HepG2 (cell line): ENCODE measurements around the gene ACADVL. TPM values are rescaled to one million over a fixed set of nuclear protein-coding genes. Genes with fewer than 3 reads are reported as not detected.

Experiments
- ARID2 ChIP-seq: sonication (generic); formaldehyde crosslinking; IDR thresholded peaks from 2 replicates; pipeline ENCODE4 v1.8.1; 2022; ENCODE audit warnings: mild to moderate bottlenecking, missing genetic modification reagents, borderline replicate concordance
- DNMT3B ChIP-seq: conservative IDR thresholded peaks from 2 replicates; pipeline ENCODE4 v1.6.1; 2016; ENCODE audit warnings: missing biosample characterization, control low read depth
- FOXO1 ChIP-seq: sonication (generic); formaldehyde crosslinking; IDR thresholded peaks from 2 replicates; pipeline ENCODE4 v1.4.0; 2020; ENCODE audit warnings: missing genetic modification reagents
- HCFC1 ChIP-seq: fragments of 150-350 bp; IDR thresholded peaks from 2 replicates; pipeline ENCODE4 v1.6.1; 2014; ENCODE audit warnings: low read depth, low read length
- HNF4G ChIP-seq, 2 experiments: sonication (generic) in 1 of 2; formaldehyde crosslinking in 1 of 2; IDR thresholded peaks; 2 replicates each; pipeline versions ENCODE4 v1.4.0 to v1.6.1; 2011 to 2020; ENCODE audit warnings: borderline replicate concordance in 2 of 2, low read depth in 2 of 2, mild to moderate bottlenecking in 2 of 2, low read length in 1 of 2, missing genetic modification reagents in 1 of 2, moderate library complexity in 1 of 2
- JARID2 ChIP-seq: sonication (generic); formaldehyde crosslinking; IDR thresholded peaks from 2 replicates; pipeline ENCODE4 v1.8.1; 2023; ENCODE audit warnings: missing genetic modification reagents, inconsistent platforms; ENCODE audit not compliant: insufficient replicate concordance
- SNAI1 ChIP-seq: sonication (generic); formaldehyde crosslinking; IDR thresholded peaks from 2 replicates; pipeline ENCODE4 v1.5.0; 2020; ENCODE audit warnings: mild to moderate bottlenecking, missing genetic modification reagents, borderline replicate concordance
- TGIF2 ChIP-seq: IDR thresholded peaks from 2 replicates; pipeline ENCODE4 v1.6.1; 2016; ENCODE audit warnings: control low read depth, missing compliant biosample characterization
- ZNF263 ChIP-seq: sonication (generic); formaldehyde crosslinking; IDR thresholded peaks from 2 replicates; pipeline ENCODE4 v1.4.0; 2020; ENCODE audit warnings: missing genetic modification reagents
- ZNF724P ChIP-seq: sonication (generic); formaldehyde crosslinking; IDR thresholded peaks from 2 replicates; pipeline ENCODE4 v1.8.0; 2022; ENCODE audit warnings: missing genetic modification reagents, borderline replicate concordance
- ZNF775 ChIP-seq: sonication (generic); formaldehyde crosslinking; IDR thresholded peaks from 2 replicates; pipeline ENCODE4 v1.4.0; 2020; ENCODE audit warnings: missing genetic modification reagents, mild to moderate bottlenecking, moderate library complexity, borderline replicate concordance
- ZNF816 ChIP-seq: sonication (generic); formaldehyde crosslinking; IDR thresholded peaks from 2 replicates; pipeline ENCODE4 v1.8.0; 2022; ENCODE audit warnings: missing genetic modification reagents, mild to moderate bottlenecking, borderline replicate concordance
- polyA plus RNA-seq, 8 experiments: library from polyadenylated mRNA; depleted of rRNA in 3 of 8; stranded (reverse) in 7 of 8; unstranded in 1 of 8; fragments of >200 nt; fragmentation: Illumina TruSeq in 4 of 8; extraction: Trizol in 4 of 8; gene quantifications; 2 replicates each; pipeline versions ENCODE4 v1.2.1 to v1.2.3, GENCODE V29; 2011 to 2016; ENCODE audit warnings: low read depth in 4 of 8, missing spikeins in 1 of 8, mixed read lengths in 1 of 8; ENCODE audit not compliant: insufficient read depth in 1 of 8
- total RNA-seq, 5 experiments: library from RNA; depleted of rRNA; stranded (reverse); fragments of >200 nt; fragmentation: Illumina TruSeq; extraction: Trizol; gene quantifications; 2 replicates each; pipeline ENCODE4 v1.2.3, GENCODE V29; 2016; ENCODE audit warnings: low read depth in 1 of 5
- TF ChIP-seq, protein P1 (sequence below): sonication (generic); formaldehyde crosslinking; IDR thresholded peaks from 2 replicates; pipeline ENCODE4 v1.8.1; 2023; ENCODE audit warnings: missing genetic modification reagents, mild to moderate bottlenecking, borderline replicate concordance
- TF ChIP-seq, protein P2 (sequence below): sonication (generic); formaldehyde crosslinking; IDR thresholded peaks from 2 replicates; pipeline ENCODE4 v1.4.0; 2020; ENCODE audit warnings: missing genetic modification reagents, borderline replicate concordance
- TF ChIP-seq, protein P3 (sequence below): sonication (generic); formaldehyde crosslinking; IDR thresholded peaks from 2 replicates; pipeline ENCODE4 v1.9.0; 2022; ENCODE audit warnings: low read depth, missing genetic modification reagents
- TF ChIP-seq, protein P4 (sequence below): sonication (generic); formaldehyde crosslinking; IDR thresholded peaks from 2 replicates; pipeline ENCODE4 v1.8.0; 2022; ENCODE audit warnings: mild to moderate bottlenecking, missing genetic modification reagents, moderate library complexity
- TF ChIP-seq, protein P5 (sequence below): sonication (generic); formaldehyde crosslinking; IDR thresholded peaks from 2 replicates; pipeline ENCODE4 v1.8.1; 2022; ENCODE audit warnings: mild to moderate bottlenecking, missing genetic modification reagents
- TF ChIP-seq, protein P6 (sequence below): IDR thresholded peaks from 2 replicates; pipeline ENCODE4 v1.6.1; 2016; ENCODE audit warnings: missing compliant biosample characterization, missing genetic modification reagents, borderline replicate concordance

ACADVL gene
- total and polyA plus RNA-seq, 2 of the 13 experiments (the other 11 are each of a cell fraction or from before 2014, with no cell fraction given), result 219 to 412 TPM

DNA sequence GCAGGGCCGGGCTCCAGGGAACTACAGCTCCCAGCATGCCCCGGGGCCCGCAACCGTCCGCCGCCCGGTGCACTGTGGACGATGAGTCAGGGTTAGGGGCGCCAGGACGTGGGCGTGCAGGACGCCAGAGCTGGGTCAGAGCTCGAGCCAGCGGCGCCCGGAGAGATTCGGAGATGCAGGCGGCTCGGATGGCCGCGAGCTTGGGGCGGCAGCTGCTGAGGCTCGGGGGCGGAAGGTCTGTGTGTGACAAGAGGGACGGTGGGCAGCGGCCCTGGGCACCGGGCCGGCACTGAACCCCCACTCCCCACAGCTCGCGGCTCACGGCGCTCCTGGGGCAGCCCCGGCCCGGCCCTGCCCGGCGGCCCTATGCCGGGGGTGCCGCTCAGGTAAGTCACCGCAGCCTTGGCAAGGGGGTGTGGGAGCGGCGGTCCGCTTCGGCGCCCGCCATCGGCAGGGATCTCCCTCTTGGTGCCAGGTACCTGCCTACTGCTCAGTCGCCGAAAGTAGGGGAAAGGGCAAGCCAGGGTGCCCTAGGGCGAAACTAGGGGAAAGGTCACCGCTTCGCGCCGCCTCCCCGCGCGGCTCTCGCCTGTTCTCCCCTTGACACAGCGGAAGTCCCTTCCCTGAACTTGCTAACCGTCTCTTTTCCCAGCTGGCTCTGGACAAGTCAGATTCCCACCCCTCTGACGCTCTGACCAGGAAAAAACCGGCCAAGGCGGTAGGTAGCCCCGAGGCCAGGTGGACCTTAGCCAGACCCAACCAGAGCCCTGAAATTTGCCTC is at the start of gene ACADVL, which contains the start of gene DLG4 (continued):
- TF ChIP-seq ZNF775 (CRISPR knock-in tag), result no peak
- no peak for TF ChIP-seq ARID2 (CRISPR knock-in tag)
- TF ChIP-seq, protein P1, sequence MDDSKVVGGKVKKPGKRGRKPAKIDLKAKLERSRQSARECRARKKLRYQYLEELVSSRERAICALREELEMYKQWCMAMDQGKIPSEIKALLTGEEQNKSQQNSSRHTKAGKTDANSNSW (CRISPR knock-in tag), result peak; percentile 62; the same call in 1 of the 2 replicates
- TF ChIP-seq JARID2, result no peak
- TF ChIP-seq, protein P2, sequence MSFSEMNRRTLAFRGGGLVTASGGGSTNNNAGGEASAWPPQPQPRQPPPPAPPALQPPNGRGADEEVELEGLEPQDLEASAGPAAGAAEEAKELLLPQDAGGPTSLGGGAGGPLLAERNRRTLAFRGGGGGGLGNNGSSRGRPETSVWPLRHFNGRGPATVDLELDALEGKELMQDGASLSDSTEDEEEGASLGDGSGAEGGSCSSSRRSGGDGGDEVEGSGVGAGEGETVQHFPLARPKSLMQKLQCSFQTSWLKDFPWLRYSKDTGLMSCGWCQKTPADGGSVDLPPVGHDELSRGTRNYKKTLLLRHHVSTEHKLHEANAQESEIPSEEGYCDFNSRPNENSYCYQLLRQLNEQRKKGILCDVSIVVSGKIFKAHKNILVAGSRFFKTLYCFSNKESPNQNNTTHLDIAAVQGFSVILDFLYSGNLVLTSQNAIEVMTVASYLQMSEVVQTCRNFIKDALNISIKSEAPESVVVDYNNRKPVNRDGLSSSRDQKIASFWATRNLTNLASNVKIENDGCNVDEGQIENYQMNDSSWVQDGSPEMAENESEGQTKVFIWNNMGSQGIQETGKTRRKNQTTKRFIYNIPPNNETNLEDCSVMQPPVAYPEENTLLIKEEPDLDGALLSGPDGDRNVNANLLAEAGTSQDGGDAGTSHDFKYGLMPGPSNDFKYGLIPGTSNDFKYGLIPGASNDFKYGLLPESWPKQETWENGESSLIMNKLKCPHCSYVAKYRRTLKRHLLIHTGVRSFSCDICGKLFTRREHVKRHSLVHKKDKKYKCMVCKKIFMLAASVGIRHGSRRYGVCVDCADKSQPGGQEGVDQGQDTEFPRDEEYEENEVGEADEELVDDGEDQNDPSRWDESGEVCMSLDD, result no peak
- no peak for TF ChIP-seq SNAI1 (CRISPR knock-in tag)
- TF ChIP-seq, protein P3, sequence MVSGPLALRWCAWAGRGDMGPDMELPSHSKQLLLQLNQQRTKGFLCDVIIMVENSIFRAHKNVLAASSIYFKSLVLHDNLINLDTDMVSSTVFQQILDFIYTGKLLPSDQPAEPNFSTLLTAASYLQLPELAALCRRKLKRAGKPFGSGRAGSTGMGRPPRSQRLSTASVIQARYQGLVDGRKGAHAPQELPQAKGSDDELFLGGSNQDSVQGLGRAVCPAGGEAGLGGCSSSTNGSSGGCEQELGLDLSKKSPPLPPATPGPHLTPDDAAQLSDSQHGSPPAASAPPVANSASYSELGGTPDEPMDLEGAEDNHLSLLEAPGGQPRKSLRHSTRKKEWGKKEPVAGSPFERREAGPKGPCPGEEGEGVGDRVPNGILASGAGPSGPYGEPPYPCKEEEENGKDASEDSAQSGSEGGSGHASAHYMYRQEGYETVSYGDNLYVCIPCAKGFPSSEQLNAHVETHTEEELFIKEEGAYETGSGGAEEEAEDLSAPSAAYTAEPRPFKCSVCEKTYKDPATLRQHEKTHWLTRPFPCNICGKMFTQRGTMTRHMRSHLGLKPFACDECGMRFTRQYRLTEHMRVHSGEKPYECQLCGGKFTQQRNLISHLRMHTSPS (CRISPR knock-in tag), result peak; percentile 40; the same call in 1 of the 2 replicates
- TF ChIP-seq, protein P4, sequence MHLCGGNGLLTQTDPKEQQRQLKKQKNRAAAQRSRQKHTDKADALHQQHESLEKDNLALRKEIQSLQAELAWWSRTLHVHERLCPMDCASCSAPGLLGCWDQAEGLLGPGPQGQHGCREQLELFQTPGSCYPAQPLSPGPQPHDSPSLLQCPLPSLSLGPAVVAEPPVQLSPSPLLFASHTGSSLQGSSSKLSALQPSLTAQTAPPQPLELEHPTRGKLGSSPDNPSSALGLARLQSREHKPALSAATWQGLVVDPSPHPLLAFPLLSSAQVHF (CRISPR knock-in tag), result peak; percentile 63; the same call in 1 of the 2 replicates
- peak; percentile 28; the same call in 1 of the 2 replicates for TF ChIP-seq HNF4G (IDR thresholded peaks at IDR 0.05; ENCODE audit: borderline replicate concordance, low read depth, low read length)
- TF ChIP-seq HNF4G (CRISPR knock-in tag; IDR thresholded peaks at IDR 0.05; ENCODE audit: borderline replicate concordance, low read depth), result no peak
- peak; percentile 41 for TF ChIP-seq ZNF263 (CRISPR knock-in tag)
- peak; percentile 90 for TF ChIP-seq HCFC1
- TF ChIP-seq, protein P5, sequence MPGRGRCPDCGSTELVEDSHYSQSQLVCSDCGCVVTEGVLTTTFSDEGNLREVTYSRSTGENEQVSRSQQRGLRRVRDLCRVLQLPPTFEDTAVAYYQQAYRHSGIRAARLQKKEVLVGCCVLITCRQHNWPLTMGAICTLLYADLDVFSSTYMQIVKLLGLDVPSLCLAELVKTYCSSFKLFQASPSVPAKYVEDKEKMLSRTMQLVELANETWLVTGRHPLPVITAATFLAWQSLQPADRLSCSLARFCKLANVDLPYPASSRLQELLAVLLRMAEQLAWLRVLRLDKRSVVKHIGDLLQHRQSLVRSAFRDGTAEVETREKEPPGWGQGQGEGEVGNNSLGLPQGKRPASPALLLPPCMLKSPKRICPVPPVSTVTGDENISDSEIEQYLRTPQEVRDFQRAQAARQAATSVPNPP (CRISPR knock-in tag), result peak; percentile 46
- TF ChIP-seq DNMT3B (CRISPR knock-in tag), result no peak; the same call in 1 of the 2 replicates
- TF ChIP-seq TGIF2 (CRISPR knock-in tag), result no peak
- TF ChIP-seq FOXO1, result peak; percentile 71
- TF ChIP-seq ZNF724P, result no peak
- peak; percentile 54; the same call in 1 of the 2 replicates for TF ChIP-seq ZNF816 (CRISPR knock-in tag)
- TF ChIP-seq, protein P6, sequence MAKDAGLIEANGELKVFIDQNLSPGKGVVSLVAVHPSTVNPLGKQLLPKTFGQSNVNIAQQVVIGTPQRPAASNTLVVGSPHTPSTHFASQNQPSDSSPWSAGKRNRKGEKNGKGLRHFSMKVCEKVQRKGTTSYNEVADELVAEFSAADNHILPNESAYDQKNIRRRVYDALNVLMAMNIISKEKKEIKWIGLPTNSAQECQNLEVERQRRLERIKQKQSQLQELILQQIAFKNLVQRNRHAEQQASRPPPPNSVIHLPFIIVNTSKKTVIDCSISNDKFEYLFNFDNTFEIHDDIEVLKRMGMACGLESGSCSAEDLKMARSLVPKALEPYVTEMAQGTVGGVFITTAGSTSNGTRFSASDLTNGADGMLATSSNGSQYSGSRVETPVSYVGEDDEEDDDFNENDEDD (CRISPR knock-in tag), result peak; percentile 47; the same call in 1 of the 2 replicates
